HUES64 (cell line): ENCODE results near the gene HIVEP3.

Experiments used
- H3K27ac ChIP-seq: 2 replicates; pipeline ENCODE4 v1.7.0; 2013; ENCODE audit warnings: low read depth, low read length, inconsistent platforms
- H3K27me3 ChIP-seq: 2 replicates; pipeline ENCODE4 v1.6.1; 2013; ENCODE audit warnings: mild to moderate bottlenecking, low read length; ENCODE audit not compliant: insufficient read depth
- H3K36me3 ChIP-seq: 2 replicates; pipeline ENCODE4 v1.6.1; 2013; ENCODE audit warnings: mild to moderate bottlenecking, low read length; ENCODE audit not compliant: insufficient read depth
- H3K4me1 ChIP-seq: 2 replicates; pipeline ENCODE4 v1.6.1; 2013; ENCODE audit warnings: mild to moderate bottlenecking, low read length, moderate library complexity; ENCODE audit not compliant: insufficient read depth
- H3K4me3 ChIP-seq: 2 replicates; pipeline ENCODE4 v1.5.1; 2013; ENCODE audit warnings: mild to moderate bottlenecking, low read length, moderate library complexity
- H3K9ac ChIP-seq: 2 replicates; pipeline ENCODE4 v1.6.1; 2013; ENCODE audit warnings: mild to moderate bottlenecking, low read depth, low read length
- H3K9me3 ChIP-seq: 2 replicates; pipeline ENCODE4 v1.6.1; 2013; ENCODE audit warnings: low read depth, low read length; ENCODE audit not compliant: insufficient read depth
- WGBS: fragments of 150-250, 120-280 bp; methylation state at CpG from one replicate; pipeline ENCODE4 v1.1.7; 2013; ENCODE audit warnings: missing lambda C conversion rate; 5-methylcytosine and 5-hydroxymethylcytosine counted together

Gene HIVEP3

GRCh38 chr1:41906943-41907342 is 11.8 kb downstream of the HIVEP3 start:
- no peak overlapping the region for H3K9ac ChIP-seq
- WGBS = 90% methylated on average over 2 of the region's 2 CpGs
- no peak overlapping the region for H3K27ac ChIP-seq

GRCh38 chr1:41905093-41905675 is 13.5 kb downstream of the HIVEP3 start:
- Histone ChIP-seq H3K9me3 (0 out of 2 replicates have a peak, but pooled peaks cover 2% of the 10 kb centered on the region), H3K36me3 (no peaks in the 10 kb centered on the region), H3K27ac (no peak overlapping the region), H3K4me3 (no peak overlapping the region), H3K4me1 (peaks cover 14% of the 10 kb centered on the region; the same call in 1 of the 2 replicates), H3K27me3 (no peaks in the 10 kb centered on the region), H3K9ac (no peak overlapping the region)
- WGBS = 79% methylated on average over 1 of the region's 1 CpG

More at GRCh38 chr1:41906943-41907342, 11.8 kb downstream of the HIVEP3 start:
- Histone ChIP-seq H3K4me3 (no peak overlapping the region), H3K9me3 (0 out of 2 replicates have a peak, but pooled peaks cover 2% of the 10 kb centered on the region), H3K4me1 (peaks cover 2% of the 10 kb centered on the region; the same call in 1 of the 2 replicates), H3K27me3 (no peaks in the 10 kb centered on the region), H3K36me3 (no peaks in the 10 kb centered on the region)

- no peak overlapping the region for H3K27ac ChIP-seq
- H3K9ac ChIP-seq = no peak overlapping the region
- no peak overlapping the region for H3K4me3 ChIP-seq
- H3K27me3 ChIP-seq = no peaks in the 10 kb centered on the region
- WGBS = 93% methylated on average over 9 of the region's 9 CpGs
- H3K4me1 ChIP-seq = peaks cover 14% of the 10 kb centered on the region; the same call in 1 of the 2 replicates
- H3K9me3 ChIP-seq = no peaks in the 10 kb centered on the region
- no peaks in the 10 kb centered on the region for H3K36me3 ChIP-seq
Observed at GRCh38 chr1:41902664-41903063, 16.1 kb downstream of the HIVEP3 start.

- H3K4me1 ChIP-seq = peaks cover 14% of the 10 kb centered on the region; the same call in 1 of the 2 replicates
- H3K9me3 ChIP-seq = no peaks in the 10 kb centered on the region
- H3K27ac ChIP-seq = no peak overlapping the region
- WGBS = 57% methylated on average over 3 of the region's 3 CpGs
- H3K9ac ChIP-seq = no peak overlapping the region
- no peaks in the 10 kb centered on the region for H3K36me3 ChIP-seq
- no peak overlapping the region for H3K4me3 ChIP-seq
- H3K27me3 ChIP-seq = no peaks in the 10 kb centered on the region
Observed at GRCh38 chr1:41902159-41902577, 16.6 kb downstream of the HIVEP3 start.

GRCh38 chr1:41901551-41901950 is 17.2 kb downstream of the HIVEP3 start:
- H3K4me1 ChIP-seq = peaks cover 14% of the 10 kb centered on the region; the same call in 1 of the 2 replicates

GRCh38 chr1:41900603-41901444 is 17.9 kb downstream of the HIVEP3 start:
- WGBS = 75% methylated on average over 9 of the region's 9 CpGs
- no peak overlapping the region for H3K9ac ChIP-seq
- no peaks in the 10 kb centered on the region for H3K27me3 ChIP-seq
- no peaks in the 10 kb centered on the region for H3K9me3 ChIP-seq
- H3K4me1 ChIP-seq = peaks cover 14% of the 10 kb centered on the region; the same call in 1 of the 2 replicates
- no peak overlapping the region for H3K4me3 ChIP-seq
- no peaks in the 10 kb centered on the region for H3K36me3 ChIP-seq
- H3K27ac ChIP-seq = no peak overlapping the region

More at GRCh38 chr1:41901551-41901950, 17.2 kb downstream of the HIVEP3 start:
- Histone ChIP-seq H3K27me3 (no peaks in the 10 kb centered on the region), H3K4me3 (no peak overlapping the region), H3K9me3 (no peaks in the 10 kb centered on the region), H3K9ac (no peak overlapping the region), H3K27ac (no peak overlapping the region), H3K36me3 (no peaks in the 10 kb centered on the region)
- WGBS = 79% methylated on average over 3 of the region's 3 CpGs

GRCh38 chr1:41898191-41898713 is 20.5 kb downstream of the HIVEP3 start:
- no peaks in the 10 kb centered on the region for H3K27me3 ChIP-seq
- H3K4me1 ChIP-seq = peaks cover 14% of the 10 kb centered on the region; the same call in 1 of the 2 replicates
- H3K9me3 ChIP-seq = no peaks in the 10 kb centered on the region
- H3K36me3 ChIP-seq = no peaks in the 10 kb centered on the region
- no peak overlapping the region for H3K27ac ChIP-seq
- no peak overlapping the region for H3K4me3 ChIP-seq
- no peak overlapping the region for H3K9ac ChIP-seq
- 87% methylated on average over 5 of the region's 6 CpGs for WGBS

- H3K36me3 ChIP-seq = no peaks in the 10 kb centered on the region
- H3K4me1 ChIP-seq = peaks cover 3% of the 10 kb centered on the region; the same call in 1 of the 2 replicates
- H3K9me3 ChIP-seq = no peaks in the 10 kb centered on the region
- H3K9ac ChIP-seq = no peak overlapping the region
- WGBS = 81% methylated on average over 4 of the region's 4 CpGs
- H3K27ac ChIP-seq = no peak overlapping the region
- no peak overlapping the region for H3K4me3 ChIP-seq
- H3K27me3 ChIP-seq = no peaks in the 10 kb centered on the region
Observed at GRCh38 chr1:41895552-41895951, 23.2 kb downstream of the HIVEP3 start.

- no peak overlapping the region for H3K27ac ChIP-seq
Observed at GRCh38 chr1:41894808-41895483, 23.8 kb downstream of the HIVEP3 start.

GRCh38 chr1:41894101-41894807 is 24.5 kb downstream of the HIVEP3 start:
- H3K9ac ChIP-seq = no peak overlapping the region
- H3K27me3 ChIP-seq = no peaks in the 10 kb centered on the region
- H3K9me3 ChIP-seq = no peaks in the 10 kb centered on the region
- whole genome bisulfite sequencing = 78% methylated on average over 4 of the region's 4 CpGs
- H3K4me1 ChIP-seq = peaks cover 3% of the 10 kb centered on the region; the same call in 1 of the 2 replicates
- H3K36me3 ChIP-seq = no peaks in the 10 kb centered on the region
- no peak overlapping the region for H3K4me3 ChIP-seq
- H3K27ac ChIP-seq = no peak overlapping the region

More at GRCh38 chr1:41894808-41895483, 23.8 kb downstream of the HIVEP3 start:
- no peaks in the 10 kb centered on the region for H3K36me3 ChIP-seq
- no peak overlapping the region for H3K9ac ChIP-seq
- H3K4me1 ChIP-seq = peaks cover 3% of the 10 kb centered on the region; the same call in 1 of the 2 replicates
- WGBS = 92% methylated on average over 6 of the region's 6 CpGs
- H3K4me3 ChIP-seq = no peak overlapping the region
- no peaks in the 10 kb centered on the region for H3K27me3 ChIP-seq
- no peaks in the 10 kb centered on the region for H3K9me3 ChIP-seq
